ENCODE measurements around the gene HIPK1. TPM values are rescaled to one million over a fixed set of nuclear protein-coding genes. Genes with fewer than 3 reads are reported as not detected.

Gene HIPK1
- total RNA-seq, 1 experiment from 2014 or later, result 40.1 TPM

DNA sequence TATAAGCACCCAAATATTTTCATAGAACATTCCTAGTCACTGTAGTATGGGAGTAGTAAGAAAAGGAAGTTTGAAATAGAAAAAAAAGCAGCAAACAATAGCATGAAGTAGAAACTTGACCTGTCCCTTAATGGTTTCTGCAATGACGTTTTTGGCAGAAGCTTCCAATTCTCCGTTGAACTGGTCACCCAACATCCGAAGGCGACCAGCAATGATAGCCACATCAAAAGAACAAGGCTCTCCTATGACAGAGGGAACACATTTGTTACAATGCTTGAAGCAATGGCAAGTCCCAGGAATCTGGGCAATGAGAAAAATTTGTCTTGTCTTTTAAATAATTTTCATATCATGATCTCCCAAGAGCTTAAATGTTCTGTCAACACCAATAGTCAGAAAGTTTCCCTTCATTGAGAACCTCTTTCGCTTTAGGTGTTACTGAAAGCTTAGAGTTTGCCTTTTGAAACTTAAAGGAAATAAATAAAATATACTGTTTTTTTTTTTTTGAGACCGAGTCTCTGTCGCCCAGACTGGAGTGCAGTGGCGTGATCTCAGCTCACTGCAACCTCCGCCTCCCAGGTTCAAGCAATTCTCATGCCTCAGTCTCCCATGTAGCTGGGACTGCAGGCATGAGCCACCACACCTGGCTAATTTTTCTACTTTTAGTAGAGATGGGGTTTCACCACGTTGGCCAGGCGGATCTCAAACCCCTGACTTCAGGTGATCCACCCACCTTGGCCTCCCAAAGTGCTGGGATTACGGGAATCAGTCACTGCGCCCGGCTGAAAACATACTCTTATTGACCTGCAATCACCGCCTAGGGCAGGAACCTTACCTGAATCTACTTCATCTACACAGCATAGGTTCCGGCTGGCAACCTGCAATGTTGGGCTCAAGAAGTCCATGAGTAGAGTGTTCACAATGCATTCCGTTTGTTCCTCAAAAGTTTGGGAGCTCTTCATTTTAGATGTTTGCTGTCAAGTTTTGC is 42.4 kb upstream of the HIPK1 start:
- H3K79me2 ChIP-seq (ENCODE audit: insufficient read depth, low read length), result no peaks in the 10 kb centered on the region
- no peaks in the 10 kb centered on the region for H3K36me3 ChIP-seq (ENCODE audit: control insufficient read depth in 1 of 2, insufficient read depth in 2 of 2, low read length in 2 of 2)
- no TSS peak for BruUV-seq (replicated peaks)
- no peaks in the 10 kb centered on the region for H3K9me2 ChIP-seq (ENCODE audit: insufficient read depth)
- peak overlapping the region; percentile 25 for H3K27ac ChIP-seq (ENCODE audit: low read depth, low read length)
- no peaks in the 10 kb centered on the region for H3K9me3 ChIP-seq (ENCODE audit: control insufficient read depth in 1 of 2, insufficient read depth in 1 of 2, low read depth in 1 of 2, low read length in 2 of 2)
- ATAC-seq (peak; percentile 50; the same call in 1 of the 2 replicates), DNase-seq (ENCODE audit: low read depth, low spot score) (no peak)
- H3K9ac ChIP-seq (ENCODE audit: low read length), result no peak overlapping the region
- RAD21 ChIA-PET (ENCODE audit: low non-redundant PET in 1 of 2, low total read pairs in 2 of 2, uncharacterized antibody in 2 of 2, unreplicated experiment in 2 of 2), result interaction anchor here in 1 of 2 experiments (0.6 kb wide), 1 partner anchor 33 kb away, joined by 3 read pairs; no protein-coding TSS in a partner anchor
- no peaks in the 10 kb centered on the region for H3K27me3 ChIP-seq (ENCODE audit: insufficient read depth, low read length)
- TF ChIP-seq EZH2 (IDR thresholded peaks at IDR 0.05) (no peak), ELF1 (IDR thresholded peaks at IDR 0.05; ENCODE audit: borderline replicate concordance, low read depth) (no peak), EGR1 (IDR thresholded peaks at IDR 0.05; ENCODE audit: low read depth) (no peak), JUND (IDR thresholded peaks at IDR 0.05) (no peak), SIN3A (IDR thresholded peaks at IDR 0.05; ENCODE audit: low read depth) (no peak), SRF (IDR thresholded peaks at IDR 0.05; ENCODE audit: low read depth) (no peak), CEBPB (IDR thresholded peaks at IDR 0.05; ENCODE audit: low read depth) (no peak), REST (IDR thresholded peaks at IDR 0.05; ENCODE audit: low read depth) (no peak), FOSL1 (IDR thresholded peaks at IDR 0.05; ENCODE audit: low read depth) (no peak), CTCF (IDR thresholded peaks at IDR 0.05 in 2 of 3, conservative IDR thresholded peaks at IDR 0.05 in 1 of 3; ENCODE audit: borderline replicate concordance in 1 of 3, insufficient read depth in 1 of 3, low read depth in 2 of 3, low read length in 2 of 3) (no peak), SP1 (IDR thresholded peaks at IDR 0.05; ENCODE audit: low read depth) (no peak), EZH2phosphoT487 (IDR thresholded peaks at IDR 0.05; ENCODE audit: borderline replicate concordance) (no peak)
- TF ChIP-seq, protein P1, sequence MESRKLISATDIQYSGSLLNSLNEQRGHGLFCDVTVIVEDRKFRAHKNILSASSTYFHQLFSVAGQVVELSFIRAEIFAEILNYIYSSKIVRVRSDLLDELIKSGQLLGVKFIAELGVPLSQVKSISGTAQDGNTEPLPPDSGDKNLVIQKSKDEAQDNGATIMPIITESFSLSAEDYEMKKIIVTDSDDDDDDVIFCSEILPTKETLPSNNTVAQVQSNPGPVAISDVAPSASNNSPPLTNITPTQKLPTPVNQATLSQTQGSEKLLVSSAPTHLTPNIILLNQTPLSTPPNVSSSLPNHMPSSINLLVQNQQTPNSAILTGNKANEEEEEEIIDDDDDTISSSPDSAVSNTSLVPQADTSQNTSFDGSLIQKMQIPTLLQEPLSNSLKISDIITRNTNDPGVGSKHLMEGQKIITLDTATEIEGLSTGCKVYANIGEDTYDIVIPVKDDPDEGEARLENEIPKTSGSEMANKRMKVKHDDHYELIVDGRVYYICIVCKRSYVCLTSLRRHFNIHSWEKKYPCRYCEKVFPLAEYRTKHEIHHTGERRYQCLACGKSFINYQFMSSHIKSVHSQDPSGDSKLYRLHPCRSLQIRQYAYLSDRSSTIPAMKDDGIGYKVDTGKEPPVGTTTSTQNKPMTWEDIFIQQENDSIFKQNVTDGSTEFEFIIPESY (IDR thresholded peaks at IDR 0.05; ENCODE audit: extremely low read depth, insufficient replicate concordance, low read length), result no peak
- peak overlapping the region; percentile 55 for H2AFZ ChIP-seq (ENCODE audit: low read depth, low read length, poor library complexity, severe bottlenecking)
- H4K20me1 ChIP-seq (ENCODE audit: insufficient read depth), result no peaks in the 10 kb centered on the region
- POLR2A ChIA-PET, result no interaction called here
- H3K4me1 ChIP-seq (ENCODE audit: control insufficient read depth in 1 of 2, insufficient read depth in 2 of 2, low read length in 2 of 2), result peaks cover 34 to 43% of the 10 kb centered on the region in 2 experiments
- H3K4me3 ChIP-seq (replicated peaks in 1 of 2; ENCODE audit: low read depth in 1 of 2, low read length in 2 of 2), result peak overlapping the region in 1 of 2 experiments; percentile 23; a peak in 2 of 4 replicates
- intact Hi-C loops (cut with micrococcal nuclease), result no loop called here
- CTCF ChIA-PET, result interaction anchor here (0.8 kb wide), 1 partner anchor 12 kb away, joined by 3 read pairs; no protein-coding TSS in a partner anchor
- peak overlapping the region; percentile 59 for H3K4me2 ChIP-seq (ENCODE audit: low read length)
